Peyer's patch (tissue), 4 donors: ENCODE measurements around the gene FANCE.

Source experiments
- POLR2A ChIP-seq, 2 donors: fragments of 450-650 bp; IDR thresholded peaks; one replicate each; pipeline ENCODE4 v1.5.1; 2017; ENCODE audit warnings: antibody characterized with exemption in 2 of 2, mild to moderate bottlenecking in 2 of 2, moderate library complexity in 2 of 2
- TF ChIP-seq, protein P1 (sequence below), 6 experiments: fragments of 450-650 bp in 4 of 6; fragments of 200-600 bp in 2 of 6; sonication (generic) in 1 of 6; IDR thresholded peaks; one replicate each; pipeline ENCODE4 v1.5.1; 2017 to 2019; ENCODE audit warnings: antibody characterized with exemption in 6 of 6, mild to moderate bottlenecking in 3 of 6, moderate library complexity in 1 of 6

DNA sequence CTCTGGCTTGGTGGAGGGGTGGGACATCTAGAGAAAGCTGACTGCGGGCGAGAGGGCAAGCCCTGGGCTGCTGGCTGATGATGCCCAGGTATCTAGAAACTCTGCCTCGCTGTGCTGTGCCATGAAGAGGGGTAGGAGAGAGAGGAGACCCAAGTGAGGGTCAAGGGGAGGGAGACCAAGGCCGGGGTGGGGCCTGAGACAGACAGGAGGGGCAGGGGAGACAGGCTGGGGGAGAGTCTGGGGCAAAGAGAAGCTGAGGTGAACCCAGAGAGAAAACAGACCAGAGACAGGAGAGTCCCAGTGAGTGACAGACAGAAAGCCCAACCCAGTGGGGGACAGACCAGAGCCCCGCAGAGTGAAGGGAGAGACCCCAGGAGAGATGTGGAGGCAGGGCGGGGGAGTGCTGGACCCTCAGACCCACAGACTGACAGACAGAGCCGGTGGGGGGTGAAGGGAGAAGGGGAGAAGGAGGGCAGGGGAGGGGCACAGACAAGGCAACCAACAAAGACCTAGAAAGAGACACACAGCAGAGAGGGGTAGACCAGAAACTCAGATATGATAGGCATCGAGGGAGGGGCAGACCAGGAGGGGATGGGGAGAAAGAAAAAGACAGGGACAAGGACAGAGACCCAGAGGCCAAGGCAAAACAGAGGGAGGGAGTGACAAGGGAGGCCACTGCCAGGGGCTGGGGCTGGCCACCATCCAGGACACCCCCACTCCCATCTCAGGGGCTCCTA lies 38.9 kb downstream of the FANCE start:
- TF ChIP-seq, protein P1, sequence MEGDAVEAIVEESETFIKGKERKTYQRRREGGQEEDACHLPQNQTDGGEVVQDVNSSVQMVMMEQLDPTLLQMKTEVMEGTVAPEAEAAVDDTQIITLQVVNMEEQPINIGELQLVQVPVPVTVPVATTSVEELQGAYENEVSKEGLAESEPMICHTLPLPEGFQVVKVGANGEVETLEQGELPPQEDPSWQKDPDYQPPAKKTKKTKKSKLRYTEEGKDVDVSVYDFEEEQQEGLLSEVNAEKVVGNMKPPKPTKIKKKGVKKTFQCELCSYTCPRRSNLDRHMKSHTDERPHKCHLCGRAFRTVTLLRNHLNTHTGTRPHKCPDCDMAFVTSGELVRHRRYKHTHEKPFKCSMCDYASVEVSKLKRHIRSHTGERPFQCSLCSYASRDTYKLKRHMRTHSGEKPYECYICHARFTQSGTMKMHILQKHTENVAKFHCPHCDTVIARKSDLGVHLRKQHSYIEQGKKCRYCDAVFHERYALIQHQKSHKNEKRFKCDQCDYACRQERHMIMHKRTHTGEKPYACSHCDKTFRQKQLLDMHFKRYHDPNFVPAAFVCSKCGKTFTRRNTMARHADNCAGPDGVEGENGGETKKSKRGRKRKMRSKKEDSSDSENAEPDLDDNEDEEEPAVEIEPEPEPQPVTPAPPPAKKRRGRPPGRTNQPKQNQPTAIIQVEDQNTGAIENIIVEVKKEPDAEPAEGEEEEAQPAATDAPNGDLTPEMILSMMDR (IDR thresholded peaks at IDR 0.05), result no peak
- TF ChIP-seq POLR2A (IDR thresholded peaks at IDR 0.05), result no peak
